KMS-11 (cell line): ENCODE results near the gene MANEA.

Experiments used
- H2AFZ ChIP-seq: fragments of 200-600 bp; sonication (generic); 2 replicates; pipeline ENCODE4 v1.6.1; 2016; ENCODE audit warnings: antibody characterized with exemption, mixed run types, low read depth
- H3K27ac ChIP-seq: fragments of 200-600 bp; sonication (generic); 2 replicates; pipeline ENCODE4 v1.6.1; 2016; ENCODE audit warnings: mild to moderate bottlenecking, mixed run types
- H3K27me3 ChIP-seq: fragments of 200-600 bp; sonication (generic); 2 replicates; pipeline ENCODE4 v1.6.1; 2017; ENCODE audit warnings: mild to moderate bottlenecking, low read depth, mixed run types, moderate library complexity; ENCODE audit not compliant: insufficient read depth
- H3K36me3 ChIP-seq: fragments of 200-600 bp; sonication (generic); 2 replicates; pipeline ENCODE4 v1.6.1; 2017; ENCODE audit warnings: mild to moderate bottlenecking, mixed run types; ENCODE audit not compliant: insufficient read depth
- H3K4me1 ChIP-seq: fragments of 200-600 bp; sonication (generic); 2 replicates; pipeline ENCODE4 v1.6.1; 2016; ENCODE audit warnings: mild to moderate bottlenecking, low read depth, mixed run types; ENCODE audit not compliant: poor library complexity, severe bottlenecking
- H3K4me2 ChIP-seq: fragments of 200-600 bp; sonication (generic); 2 replicates; pipeline ENCODE4 v1.7.0; 2016; ENCODE audit warnings: mild to moderate bottlenecking, mixed run types
- H3K4me3 ChIP-seq: fragments of 200-600 bp; sonication (generic); IDR thresholded peaks from 2 replicates; pipeline ENCODE4 v1.6.1; 2017; ENCODE audit warnings: low read depth, low read length, mixed read lengths; ENCODE audit not compliant: insufficient read depth
- H3K79me2 ChIP-seq: fragments of 200-600 bp; sonication (generic); 2 replicates; pipeline ENCODE4 v1.6.1; 2016; ENCODE audit warnings: low read depth, mixed run types; ENCODE audit not compliant: insufficient read depth
- H3K9ac ChIP-seq: fragments of 200-600 bp; sonication (generic); 2 replicates; pipeline ENCODE4 v1.6.1; 2016; ENCODE audit warnings: mild to moderate bottlenecking, mixed run types
- H4K20me1 ChIP-seq: fragments of 200-600 bp; sonication (generic); 2 replicates; pipeline ENCODE4 v1.6.1; 2016; ENCODE audit warnings: mild to moderate bottlenecking, mixed run types; ENCODE audit not compliant: insufficient read depth
- CTCF ChIP-seq: fragments of 200-600 bp; sonication (generic); conservative IDR thresholded peaks from 2 replicates; pipeline ENCODE4 v1.6.1; 2017; ENCODE audit warnings: low read depth, mild to moderate bottlenecking, antibody characterized with exemption, low read length, moderate library complexity, mixed read lengths

The MANEA gene

GRCh38 chr6:95544517-95545225 lies 32.7 kb upstream of the MANEA start:
- Histone ChIP-seq H3K27ac (no peak overlapping the region), H3K4me3 (no peak overlapping the region), H3K27me3 (no peaks in the 10 kb centered on the region), H3K4me1 (no peaks in the 10 kb centered on the region), H2AFZ (no peak overlapping the region), H3K36me3 (no peaks in the 10 kb centered on the region), H3K9ac (no peak overlapping the region), H3K4me2 (no peak overlapping the region), H3K79me2 (no peaks in the 10 kb centered on the region), H4K20me1 (no peaks in the 10 kb centered on the region)
- no peak for TF ChIP-seq CTCF

GRCh38 chr6:95545226-95545625 lies 32.1 kb upstream of the MANEA start:
- Histone ChIP-seq H4K20me1 (no peaks in the 10 kb centered on the region), H3K79me2 (no peaks in the 10 kb centered on the region), H3K9ac (no peak overlapping the region), H2AFZ (no peak overlapping the region), H3K4me1 (no peaks in the 10 kb centered on the region), H3K4me2 (no peak overlapping the region), H3K36me3 (no peaks in the 10 kb centered on the region), H3K27me3 (no peaks in the 10 kb centered on the region), H3K27ac (no peak overlapping the region), H3K4me3 (no peak overlapping the region)
- no peak for TF ChIP-seq CTCF

- Histone ChIP-seq H3K4me2 (no peak overlapping the region), H3K4me1 (no peaks in the 10 kb centered on the region), H3K27me3 (no peaks in the 10 kb centered on the region), H3K4me3 (no peak overlapping the region), H4K20me1 (no peaks in the 10 kb centered on the region), H3K36me3 (no peaks in the 10 kb centered on the region), H2AFZ (no peak overlapping the region), H3K27ac (no peak overlapping the region), H3K79me2 (no peaks in the 10 kb centered on the region), H3K9ac (no peak overlapping the region)
- no peak for TF ChIP-seq CTCF
Measured at GRCh38 chr6:95545686-95546085, 31.6 kb upstream of the MANEA start.

- Histone ChIP-seq H3K79me2 (no peaks in the 10 kb centered on the region), H3K27me3 (no peaks in the 10 kb centered on the region), H3K4me3 (no peak overlapping the region), H3K4me1 (no peaks in the 10 kb centered on the region), H4K20me1 (no peaks in the 10 kb centered on the region), H3K9ac (no peak overlapping the region), H3K27ac (no peak overlapping the region), H3K36me3 (no peaks in the 10 kb centered on the region), H2AFZ (no peak overlapping the region), H3K4me2 (no peak overlapping the region)
- TF ChIP-seq CTCF = no peak
Measured at GRCh38 chr6:95546148-95546547, 31.2 kb upstream of the MANEA start.
